CD4-positive, alpha-beta T cell treated with Interferon gamma for 1 hour (primary cell): ENCODE data around the gene LPIN2.

Source experiments
- DNase-seq: peaks from one replicate; pipeline ENCODE4 v3.0.0-alpha.2; 2020

The LPIN2 gene

GRCh38 chr18:2978661-2979106 is 34.3 kb downstream of the LPIN2 start:
- DNase-seq = peak; percentile 32

- no peak for DNase-seq
These were observed 34.7 kb downstream of the LPIN2 start for GRCh38 chr18:2978208-2978607.

GRCh38 chr18:2976218-2977132 is 36.5 kb downstream of the LPIN2 start:
- DNase-seq = no peak

- no peak for DNase-seq
These were observed 38.2 kb downstream of the LPIN2 start for GRCh38 chr18:2974731-2975130.

- DNase-seq = peak; percentile 87
These were observed 41.0 kb downstream of the LPIN2 start for GRCh38 chr18:2971741-2972552.

- DNase-seq = peak; percentile 65
These were observed 41.9 kb downstream of the LPIN2 start for GRCh38 chr18:2970772-2971659.

GRCh38 chr18:2970344-2970743 is 42.6 kb downstream of the LPIN2 start:
- no peak for DNase-seq

- no peak for DNase-seq
These were observed 43.2 kb downstream of the LPIN2 start for GRCh38 chr18:2969695-2970094.

- no peak for DNase-seq
These were observed 44.3 kb downstream of the LPIN2 start for GRCh38 chr18:2968606-2969005.

- DNase-seq = no peak
These were observed 45.1 kb downstream of the LPIN2 start for GRCh38 chr18:2967820-2968219.

- DNase-seq = no peak
These were observed 45.6 kb downstream of the LPIN2 start for GRCh38 chr18:2967357-2967756.

GRCh38 chr18:2966560-2966959 is 46.4 kb downstream of the LPIN2 start:
- no peak for DNase-seq

- no peak for DNase-seq
These were observed 47.1 kb downstream of the LPIN2 start for GRCh38 chr18:2965797-2966196.

- DNase-seq = no peak
These were observed 48.5 kb downstream of the LPIN2 start for GRCh38 chr18:2964361-2965010.
